Measurements from ENCODE around the gene TCL1A. TPM values are rescaled to one million over a fixed set of nuclear protein-coding genes. Genes with fewer than 3 reads are reported as not detected.

TCL1A gene
- total RNA-seq, 1 experiment from 2014 or later, result not detected

DNA sequence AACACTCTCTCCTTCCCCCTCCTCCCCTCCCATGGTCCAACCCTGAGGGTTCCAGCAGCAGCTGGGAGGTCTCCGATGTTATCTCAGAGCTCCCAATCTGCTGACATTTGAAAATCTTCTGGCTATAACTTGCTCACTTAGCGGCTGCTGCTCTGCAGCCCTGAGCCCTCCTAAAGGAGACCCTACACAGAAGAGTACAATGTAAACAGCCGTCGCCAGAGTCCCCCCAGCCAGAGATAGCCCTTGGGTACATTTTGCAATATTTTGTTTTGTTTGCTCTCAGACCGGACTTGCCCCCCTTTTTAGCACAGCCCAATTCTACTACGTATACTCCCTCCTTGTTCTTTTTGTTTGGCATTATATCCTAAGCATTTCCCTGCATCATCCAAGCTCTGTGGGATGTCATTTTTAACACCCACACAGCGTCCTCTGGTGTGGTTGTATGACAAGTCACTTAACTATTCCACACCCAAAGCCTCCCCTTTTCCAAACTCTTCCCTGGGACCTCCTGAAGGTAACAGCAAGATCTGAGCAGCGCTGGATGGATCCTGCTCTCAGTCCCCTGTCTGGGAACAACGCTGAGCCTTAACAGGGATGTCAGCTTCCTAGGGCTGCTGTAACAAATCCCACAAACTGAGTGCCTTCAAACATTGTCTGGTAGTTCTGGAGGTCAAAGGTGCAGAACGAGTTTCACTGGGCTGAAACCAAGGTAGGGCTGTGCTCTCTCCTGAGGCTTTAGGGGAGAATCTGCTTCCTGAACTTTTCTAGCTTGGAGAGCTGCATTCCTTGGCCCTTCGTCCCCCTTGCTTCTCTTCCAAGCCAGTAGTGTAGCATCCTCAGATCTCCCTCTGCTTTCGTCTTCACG, 53.0 kb downstream of the TCL1A start:
- H3K27ac ChIP-seq (ENCODE audit: low read length), result no peak overlapping the region
- in situ Hi-C loops (cut with HindIII; ENCODE audit: low pct_unique_long_range_greater_than_20kb, low sequenced_read_pairs), result no loop called here
- DNase-seq (ENCODE audit: low read depth, low spot score) (no peak), ATAC-seq (no peak)
- no peaks in the 10 kb centered on the region for H3K27me3 ChIP-seq (ENCODE audit: control insufficient read depth, insufficient read depth, low read length)
- no TSS peak for BruUV-seq (replicated peaks)
- H3K9me3 ChIP-seq (ENCODE audit: control insufficient read depth, insufficient read depth, low read depth, low read length), result no peaks in the 10 kb centered on the region
- TF ChIP-seq SIN3A (IDR thresholded peaks at IDR 0.05; ENCODE audit: borderline replicate concordance, insufficient read depth, low read depth, low read length), result no peak
- no peak for TF ChIP-seq TCF7L2 (IDR thresholded peaks at IDR 0.05; ENCODE audit: low read depth, low read length)
- TF ChIP-seq, protein P1, sequence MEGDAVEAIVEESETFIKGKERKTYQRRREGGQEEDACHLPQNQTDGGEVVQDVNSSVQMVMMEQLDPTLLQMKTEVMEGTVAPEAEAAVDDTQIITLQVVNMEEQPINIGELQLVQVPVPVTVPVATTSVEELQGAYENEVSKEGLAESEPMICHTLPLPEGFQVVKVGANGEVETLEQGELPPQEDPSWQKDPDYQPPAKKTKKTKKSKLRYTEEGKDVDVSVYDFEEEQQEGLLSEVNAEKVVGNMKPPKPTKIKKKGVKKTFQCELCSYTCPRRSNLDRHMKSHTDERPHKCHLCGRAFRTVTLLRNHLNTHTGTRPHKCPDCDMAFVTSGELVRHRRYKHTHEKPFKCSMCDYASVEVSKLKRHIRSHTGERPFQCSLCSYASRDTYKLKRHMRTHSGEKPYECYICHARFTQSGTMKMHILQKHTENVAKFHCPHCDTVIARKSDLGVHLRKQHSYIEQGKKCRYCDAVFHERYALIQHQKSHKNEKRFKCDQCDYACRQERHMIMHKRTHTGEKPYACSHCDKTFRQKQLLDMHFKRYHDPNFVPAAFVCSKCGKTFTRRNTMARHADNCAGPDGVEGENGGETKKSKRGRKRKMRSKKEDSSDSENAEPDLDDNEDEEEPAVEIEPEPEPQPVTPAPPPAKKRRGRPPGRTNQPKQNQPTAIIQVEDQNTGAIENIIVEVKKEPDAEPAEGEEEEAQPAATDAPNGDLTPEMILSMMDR (IDR thresholded peaks at IDR 0.05), result no peak
- no peak for TF ChIP-seq POLR2AphosphoS5 (IDR thresholded peaks at IDR 0.05; ENCODE audit: low read depth, low read length)
- TF ChIP-seq, protein P2, sequence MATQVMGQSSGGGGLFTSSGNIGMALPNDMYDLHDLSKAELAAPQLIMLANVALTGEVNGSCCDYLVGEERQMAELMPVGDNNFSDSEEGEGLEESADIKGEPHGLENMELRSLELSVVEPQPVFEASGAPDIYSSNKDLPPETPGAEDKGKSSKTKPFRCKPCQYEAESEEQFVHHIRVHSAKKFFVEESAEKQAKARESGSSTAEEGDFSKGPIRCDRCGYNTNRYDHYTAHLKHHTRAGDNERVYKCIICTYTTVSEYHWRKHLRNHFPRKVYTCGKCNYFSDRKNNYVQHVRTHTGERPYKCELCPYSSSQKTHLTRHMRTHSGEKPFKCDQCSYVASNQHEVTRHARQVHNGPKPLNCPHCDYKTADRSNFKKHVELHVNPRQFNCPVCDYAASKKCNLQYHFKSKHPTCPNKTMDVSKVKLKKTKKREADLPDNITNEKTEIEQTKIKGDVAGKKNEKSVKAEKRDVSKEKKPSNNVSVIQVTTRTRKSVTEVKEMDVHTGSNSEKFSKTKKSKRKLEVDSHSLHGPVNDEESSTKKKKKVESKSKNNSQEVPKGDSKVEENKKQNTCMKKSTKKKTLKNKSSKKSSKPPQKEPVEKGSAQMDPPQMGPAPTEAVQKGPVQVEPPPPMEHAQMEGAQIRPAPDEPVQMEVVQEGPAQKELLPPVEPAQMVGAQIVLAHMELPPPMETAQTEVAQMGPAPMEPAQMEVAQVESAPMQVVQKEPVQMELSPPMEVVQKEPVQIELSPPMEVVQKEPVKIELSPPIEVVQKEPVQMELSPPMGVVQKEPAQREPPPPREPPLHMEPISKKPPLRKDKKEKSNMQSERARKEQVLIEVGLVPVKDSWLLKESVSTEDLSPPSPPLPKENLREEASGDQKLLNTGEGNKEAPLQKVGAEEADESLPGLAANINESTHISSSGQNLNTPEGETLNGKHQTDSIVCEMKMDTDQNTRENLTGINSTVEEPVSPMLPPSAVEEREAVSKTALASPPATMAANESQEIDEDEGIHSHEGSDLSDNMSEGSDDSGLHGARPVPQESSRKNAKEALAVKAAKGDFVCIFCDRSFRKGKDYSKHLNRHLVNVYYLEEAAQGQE (IDR thresholded peaks at IDR 0.05; ENCODE audit: insufficient read depth in 1 of 2, low read depth in 2 of 2, low read length in 1 of 2), result no peak
- no peaks in the 10 kb centered on the region for H3K4me1 ChIP-seq (ENCODE audit: control insufficient read depth, insufficient read depth, low read length)
- POLR2A ChIA-PET, result no interaction called here
- CTCF ChIA-PET, result no interaction called here
- no peak overlapping the region for H3K4me3 ChIP-seq (ENCODE audit: low read depth in 2 of 2, low read length in 2 of 2)
- intact Hi-C loops (cut with micrococcal nuclease; ENCODE audit: unreplicated experiment), result no loop called here
- no peaks in the 10 kb centered on the region for H3K36me3 ChIP-seq (ENCODE audit: control insufficient read depth, insufficient read depth, low read length)

DNA sequence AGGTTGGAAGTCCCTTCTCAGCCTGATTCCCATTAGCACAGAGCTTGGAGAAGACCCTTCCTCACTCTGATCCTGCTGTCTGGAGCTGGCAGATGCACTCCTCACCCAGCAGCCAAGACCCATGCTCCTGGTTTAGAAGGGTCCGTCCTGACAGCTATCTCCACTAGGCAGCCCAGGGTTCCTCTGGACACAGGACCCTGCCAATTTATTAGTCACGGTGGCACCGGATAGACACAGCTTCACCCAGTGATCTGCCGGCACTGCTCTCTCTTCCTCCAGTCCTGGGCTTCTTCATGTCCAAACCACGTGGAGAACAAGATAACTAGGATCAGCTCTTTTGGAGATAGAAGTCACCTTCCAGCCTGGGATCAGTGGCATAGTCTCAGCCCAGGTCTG, 53.9 kb downstream of the TCL1A start:
- POLR2A ChIA-PET, result no interaction called here
- CTCF ChIA-PET, result no interaction called here
- TF ChIP-seq, protein P1 (IDR thresholded peaks at IDR 0.05), result no peak
- TF ChIP-seq SIN3A (IDR thresholded peaks at IDR 0.05; ENCODE audit: borderline replicate concordance, insufficient read depth, low read depth, low read length) (no peak), POLR2AphosphoS5 (IDR thresholded peaks at IDR 0.05; ENCODE audit: low read depth, low read length) (no peak), TCF7L2 (IDR thresholded peaks at IDR 0.05; ENCODE audit: low read depth, low read length) (no peak)
- TF ChIP-seq, protein P2 (IDR thresholded peaks at IDR 0.05; ENCODE audit: insufficient read depth in 1 of 2, low read depth in 2 of 2, low read length in 1 of 2), result no peak
- H3K4me1 ChIP-seq (ENCODE audit: control insufficient read depth, insufficient read depth, low read length), result no peaks in the 10 kb centered on the region
- H3K27ac ChIP-seq (ENCODE audit: low read length), result no peak overlapping the region
- no peak for ATAC-seq
- no peak for DNase-seq (ENCODE audit: low read depth, low spot score)
- intact Hi-C loops (cut with micrococcal nuclease; ENCODE audit: unreplicated experiment) (no loop called here), in situ Hi-C loops (cut with HindIII; ENCODE audit: low pct_unique_long_range_greater_than_20kb, low sequenced_read_pairs) (no loop called here)
- no peaks in the 10 kb centered on the region for H3K36me3 ChIP-seq (ENCODE audit: control insufficient read depth, insufficient read depth, low read length)
- no peak overlapping the region for H3K4me3 ChIP-seq (ENCODE audit: low read depth in 2 of 2, low read length in 2 of 2)
- no peaks in the 10 kb centered on the region for H3K27me3 ChIP-seq (ENCODE audit: control insufficient read depth, insufficient read depth, low read length)
- H3K9me3 ChIP-seq (ENCODE audit: control insufficient read depth, insufficient read depth, low read depth, low read length), result no peaks in the 10 kb centered on the region
- no TSS peak for BruUV-seq (replicated peaks)

Measured in Panc1 (cell line).